ENCODE results near the gene CERT1. TPM values are rescaled to one million over a fixed set of nuclear protein-coding genes. Genes with fewer than 3 reads are reported as not detected.
"Not testable (repeated sequence)": the region's sequence is repeated elsewhere in the genome, so short reads cannot be mapped to it uniquely, and the experiment has no call there.

Gene CERT1
- total RNA-seq, 4 donors from 2014 or later: 36.1 to 42.3 (median 39.0) TPM

DNA sequence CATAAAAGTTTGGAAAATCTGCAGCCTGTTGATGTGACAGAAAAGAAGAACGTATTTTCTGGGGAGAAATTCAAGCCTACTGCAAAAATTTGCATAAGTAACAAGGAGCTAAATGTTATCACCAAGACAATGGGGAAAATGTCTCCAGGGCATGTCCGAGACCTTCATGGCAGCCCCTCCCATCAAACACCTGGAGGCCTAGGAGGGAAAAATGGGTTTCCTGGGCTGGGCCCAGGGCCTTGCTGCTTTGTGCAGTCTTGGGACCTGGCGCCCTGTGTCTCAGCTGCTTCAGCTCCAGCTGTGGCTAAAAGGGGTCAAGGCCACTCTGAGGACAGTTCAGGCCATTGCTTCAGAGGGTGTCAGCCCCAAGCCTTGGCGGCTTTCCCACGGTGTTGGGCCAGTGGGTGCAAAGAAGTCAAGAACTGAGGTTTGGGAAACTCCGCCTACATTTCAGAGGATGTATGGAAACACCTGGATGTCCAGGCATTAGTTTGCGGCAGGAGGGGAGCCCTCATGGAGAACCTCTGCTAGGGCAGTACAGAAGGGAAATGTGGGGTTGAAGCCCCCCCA lies 13.1 kb downstream of the CERT1 start:
- H3K36me3 ChIP-seq: peaks cover 0 to 22% (median 0%) of the 10 kb centered on the region in 3 donors
- H3K4me1 ChIP-seq: no peaks in the 10 kb centered on the region
- H3K27me3 ChIP-seq: no peaks in the 10 kb centered on the region
- H3K9me3 ChIP-seq: no peaks in the 10 kb centered on the region
- no peak overlapping the region for H3K4me3 ChIP-seq
- WGBS, 2 donors: 89 to 97% methylated on average over 6 to 7 of the region's 7 CpGs
- TF ChIP-seq POLR2A (IDR thresholded peaks at IDR 0.05) (no peak), EP300 (IDR thresholded peaks at IDR 0.05) (no peak)
- TF ChIP-seq, protein P1, sequence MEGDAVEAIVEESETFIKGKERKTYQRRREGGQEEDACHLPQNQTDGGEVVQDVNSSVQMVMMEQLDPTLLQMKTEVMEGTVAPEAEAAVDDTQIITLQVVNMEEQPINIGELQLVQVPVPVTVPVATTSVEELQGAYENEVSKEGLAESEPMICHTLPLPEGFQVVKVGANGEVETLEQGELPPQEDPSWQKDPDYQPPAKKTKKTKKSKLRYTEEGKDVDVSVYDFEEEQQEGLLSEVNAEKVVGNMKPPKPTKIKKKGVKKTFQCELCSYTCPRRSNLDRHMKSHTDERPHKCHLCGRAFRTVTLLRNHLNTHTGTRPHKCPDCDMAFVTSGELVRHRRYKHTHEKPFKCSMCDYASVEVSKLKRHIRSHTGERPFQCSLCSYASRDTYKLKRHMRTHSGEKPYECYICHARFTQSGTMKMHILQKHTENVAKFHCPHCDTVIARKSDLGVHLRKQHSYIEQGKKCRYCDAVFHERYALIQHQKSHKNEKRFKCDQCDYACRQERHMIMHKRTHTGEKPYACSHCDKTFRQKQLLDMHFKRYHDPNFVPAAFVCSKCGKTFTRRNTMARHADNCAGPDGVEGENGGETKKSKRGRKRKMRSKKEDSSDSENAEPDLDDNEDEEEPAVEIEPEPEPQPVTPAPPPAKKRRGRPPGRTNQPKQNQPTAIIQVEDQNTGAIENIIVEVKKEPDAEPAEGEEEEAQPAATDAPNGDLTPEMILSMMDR (IDR thresholded peaks at IDR 0.05): no peak
- DNase-seq (ENCODE audit: low spot score in 2 of 2): no peak
- H3K27ac ChIP-seq: no peak overlapping the region

DNA sequence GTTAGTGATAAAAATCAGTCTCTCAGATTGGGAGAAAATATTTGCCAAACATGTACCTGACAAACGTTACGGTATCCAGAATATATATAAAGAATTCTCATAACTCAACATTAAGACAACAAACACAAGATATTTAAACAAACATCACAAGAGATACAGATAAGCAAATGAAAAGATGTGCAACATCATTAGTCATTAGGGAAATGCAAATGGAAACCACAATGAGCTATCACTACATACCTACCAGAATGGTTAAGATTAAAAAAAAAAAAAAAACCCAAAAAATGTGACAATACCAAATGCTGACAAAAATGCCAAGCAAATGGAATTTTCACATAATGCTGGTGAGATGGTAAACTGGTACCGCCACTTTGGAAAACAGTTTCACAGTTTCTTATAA lies 15.4 kb downstream of the CERT1 start:
- DNase-seq (ENCODE audit: low spot score in 2 of 2): no peak

DNA sequence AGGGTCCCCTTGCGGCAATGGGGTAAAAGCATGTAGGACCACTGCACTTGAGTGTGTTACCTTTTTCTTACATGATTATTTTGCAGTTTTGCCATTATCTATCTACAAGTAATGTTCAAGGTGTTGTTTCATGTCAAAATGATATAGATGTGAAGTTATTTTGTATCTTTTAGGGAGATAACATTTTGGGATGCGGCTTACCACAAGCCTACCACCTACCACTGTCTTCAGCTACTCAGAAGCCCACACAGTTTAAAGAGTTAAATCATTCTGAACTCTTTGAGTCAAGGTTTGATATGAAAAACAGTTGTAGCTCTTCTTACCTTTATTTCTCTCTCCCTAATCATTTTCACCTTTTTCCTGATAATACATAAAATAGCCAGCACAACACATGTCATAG lies 19.8 kb downstream of the CERT1 start:
- Histone ChIP-seq H3K27ac (no peak overlapping the region), H3K36me3 (peaks cover 0 to 30% (median 0%) of the 10 kb centered on the region in 3 donors), H3K4me1 (no peaks in the 10 kb centered on the region), H3K4me3 (no peak overlapping the region), H3K27me3 (no peaks in the 10 kb centered on the region), H3K9me3 (peaks cover 0 to 37% (median 4%) of the 10 kb centered on the region in 4 donors)
- DNase-seq (ENCODE audit: low spot score in 2 of 2): no peak
- TF ChIP-seq EP300 (IDR thresholded peaks at IDR 0.05): no peak
- no peak for TF ChIP-seq POLR2A (IDR thresholded peaks at IDR 0.05)
- TF ChIP-seq, protein P1 (IDR thresholded peaks at IDR 0.05): no peak
- WGBS, 2 donors: 92 to 99% methylated on average over 2 of the region's 2 CpGs

More for the DNA sequence above, 15.4 kb downstream of the CERT1 start:
- WGBS, 2 donors: 95 to 96% methylated on average over 3 of the region's 3 CpGs
- Histone ChIP-seq H3K27ac (no peak overlapping the region), H3K4me1 (no peaks in the 10 kb centered on the region), H3K9me3 (no peaks in the 10 kb centered on the region), H3K27me3 (no peaks in the 10 kb centered on the region), H3K4me3 (no peak overlapping the region), H3K36me3 (peaks cover 0 to 35% (median 0%) of the 10 kb centered on the region in 3 donors)
- TF ChIP-seq, protein P1 (IDR thresholded peaks at IDR 0.05): no peak
- TF ChIP-seq EP300 (IDR thresholded peaks at IDR 0.05) (no peak), POLR2A (IDR thresholded peaks at IDR 0.05) (no peak)

DNA sequence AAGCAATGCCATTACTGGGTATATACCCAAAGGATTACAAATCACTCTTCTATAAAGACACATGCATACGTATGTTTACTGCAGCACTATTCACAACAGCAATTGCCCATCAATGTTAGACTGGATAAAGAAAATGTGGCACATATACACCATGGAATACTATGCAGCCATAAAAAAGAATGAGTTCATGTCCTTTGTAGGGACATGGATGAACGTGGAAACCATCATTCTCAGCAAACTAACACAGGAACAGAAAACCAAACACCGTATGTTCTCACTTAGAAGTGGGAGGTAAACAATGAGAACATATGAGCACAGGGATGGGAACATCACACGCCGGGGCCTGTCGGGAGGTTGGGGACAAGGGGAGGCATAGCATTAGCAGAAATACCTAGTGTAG lies 21.6 kb downstream of the CERT1 start:
- H3K4me3 ChIP-seq; DNase-seq (ENCODE audit: low spot score in 2 of 2); H3K27ac ChIP-seq; H3K27me3 ChIP-seq; H3K4me1 ChIP-seq: not testable (repeated sequence)
- WGBS, 2 donors: 97 to 99% methylated on average over 6 of the region's 6 CpGs
- Histone ChIP-seq H3K9me3 (peaks cover 0 to 50% (median 9%) of the 10 kb centered on the region in 4 donors), H3K36me3 (peaks cover 0 to 30% (median 0%) of the 10 kb centered on the region in 3 donors)

DNA sequence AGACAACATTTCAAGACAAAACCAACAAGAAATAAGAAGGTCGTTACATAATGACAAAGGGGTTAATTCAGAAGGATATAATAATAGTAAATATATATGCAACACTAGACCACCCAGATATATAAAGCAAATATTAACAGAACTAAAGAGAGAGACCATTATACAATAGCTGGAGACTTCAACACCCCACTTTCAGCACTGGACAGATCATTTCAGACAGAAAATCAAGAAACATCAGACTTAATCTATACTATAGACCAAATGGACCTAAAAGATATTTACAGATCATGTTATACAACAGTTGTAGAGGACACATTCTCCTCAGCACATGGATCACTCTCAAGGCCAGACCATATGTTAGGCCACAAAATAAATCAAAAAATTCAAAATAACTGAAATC lies 26.8 kb downstream of the CERT1 start:
- 82 to 87% methylated on average over 1 of the region's 1 CpG for WGBS, 2 donors
- Histone ChIP-seq H3K36me3 (peaks cover 0 to 9% (median 0%) of the 10 kb centered on the region in 3 donors), H3K4me1 (no peaks in the 10 kb centered on the region), H3K4me3 (no peak overlapping the region), H3K27ac (no peak overlapping the region), H3K9me3 (peaks cover 0 to 57% (median 13%) of the 10 kb centered on the region in 4 donors), H3K27me3 (no peaks in the 10 kb centered on the region)
- no peak for DNase-seq (ENCODE audit: low spot score in 2 of 2)
- no peak for TF ChIP-seq EP300 (IDR thresholded peaks at IDR 0.05)
- no peak for TF ChIP-seq POLR2A (IDR thresholded peaks at IDR 0.05)
- TF ChIP-seq, protein P1 (IDR thresholded peaks at IDR 0.05): no peak

Measured in tibial nerve (tissue), 4 donors.